ENCODE measurements around the gene NR6A1.

Gene NR6A1

DNA sequence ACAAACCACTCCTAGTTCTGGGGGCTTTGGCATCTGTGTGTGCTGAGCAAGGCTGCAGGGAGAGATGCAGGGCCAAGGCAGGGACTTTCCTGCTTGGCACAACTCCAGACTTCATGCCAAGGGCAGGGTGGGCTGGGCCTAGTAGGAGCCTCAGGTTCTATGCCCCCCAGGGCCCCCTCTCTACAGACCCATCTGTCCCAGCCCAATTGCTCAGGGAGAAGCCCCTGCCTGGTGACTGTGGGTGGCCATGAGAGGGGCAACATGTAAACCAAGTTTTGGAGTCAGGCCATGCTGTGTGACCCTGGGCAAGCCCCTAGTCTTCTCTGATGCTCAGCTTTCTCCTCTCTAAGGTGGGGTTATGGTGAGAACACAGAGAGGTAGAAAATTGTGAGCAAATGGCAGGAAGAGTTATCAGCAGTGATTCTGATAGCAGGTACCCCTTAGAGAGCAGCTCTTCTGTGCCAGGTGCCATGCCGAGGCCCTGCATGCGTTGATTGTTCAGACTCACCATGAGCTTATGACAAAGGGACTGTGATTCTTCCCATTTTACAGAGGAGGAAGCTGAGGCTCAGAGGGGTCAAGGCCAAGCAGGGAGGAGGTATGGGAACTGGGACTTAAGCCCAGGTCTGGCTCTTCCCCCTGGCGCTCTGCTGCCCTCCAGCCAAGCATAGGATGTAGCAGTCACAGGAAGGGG is 11.0 kb upstream of the NR6A1 start:
- intact Hi-C loops (cut with DNase I; ENCODE audit: low total_unique reads) = no loop called here
- Histone ChIP-seq H3K27ac (no peak overlapping the region), H3K36me3 (no peaks in the 10 kb centered on the region), H3K4me3 (no peak overlapping the region), H3K27me3 (peaks cover 0 to 8% of the 10 kb centered on the region in 2 donors), H3K9me3 (no peaks in the 10 kb centered on the region), H3K4me1 (peaks cover 0 to 19% (median 6%) of the 10 kb centered on the region in 4 donors)
- peak in 1 of 2 donors; percentile 52 for DNase-seq
- TF ChIP-seq, protein P1, sequence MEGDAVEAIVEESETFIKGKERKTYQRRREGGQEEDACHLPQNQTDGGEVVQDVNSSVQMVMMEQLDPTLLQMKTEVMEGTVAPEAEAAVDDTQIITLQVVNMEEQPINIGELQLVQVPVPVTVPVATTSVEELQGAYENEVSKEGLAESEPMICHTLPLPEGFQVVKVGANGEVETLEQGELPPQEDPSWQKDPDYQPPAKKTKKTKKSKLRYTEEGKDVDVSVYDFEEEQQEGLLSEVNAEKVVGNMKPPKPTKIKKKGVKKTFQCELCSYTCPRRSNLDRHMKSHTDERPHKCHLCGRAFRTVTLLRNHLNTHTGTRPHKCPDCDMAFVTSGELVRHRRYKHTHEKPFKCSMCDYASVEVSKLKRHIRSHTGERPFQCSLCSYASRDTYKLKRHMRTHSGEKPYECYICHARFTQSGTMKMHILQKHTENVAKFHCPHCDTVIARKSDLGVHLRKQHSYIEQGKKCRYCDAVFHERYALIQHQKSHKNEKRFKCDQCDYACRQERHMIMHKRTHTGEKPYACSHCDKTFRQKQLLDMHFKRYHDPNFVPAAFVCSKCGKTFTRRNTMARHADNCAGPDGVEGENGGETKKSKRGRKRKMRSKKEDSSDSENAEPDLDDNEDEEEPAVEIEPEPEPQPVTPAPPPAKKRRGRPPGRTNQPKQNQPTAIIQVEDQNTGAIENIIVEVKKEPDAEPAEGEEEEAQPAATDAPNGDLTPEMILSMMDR (IDR thresholded peaks at IDR 0.05) = no peak

DNA sequence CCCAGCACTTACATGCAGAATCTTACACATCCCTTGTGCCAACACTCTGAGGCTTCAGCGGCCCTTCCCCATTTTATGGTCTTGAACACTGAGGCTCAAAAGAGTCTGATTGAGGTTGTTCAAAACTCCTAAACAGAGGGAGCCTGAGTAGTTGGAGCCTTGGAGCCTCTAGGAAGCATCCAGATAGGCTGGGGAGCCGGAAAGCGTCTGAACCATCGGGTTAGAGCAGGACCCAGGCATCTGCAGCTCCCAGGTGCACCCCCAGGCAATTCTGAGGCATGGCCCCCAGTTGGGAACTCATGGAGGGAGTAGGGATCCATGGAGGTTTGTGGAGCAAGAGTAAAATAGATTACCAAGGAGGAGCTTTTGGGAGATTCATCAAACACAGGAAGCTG is 9.6 kb upstream of the NR6A1 start:
- TF ChIP-seq, protein P1 (IDR thresholded peaks at IDR 0.05) = no peak
- Histone ChIP-seq H3K27me3 (peaks cover 0 to 22% of the 10 kb centered on the region in 2 donors), H3K27ac (no peak overlapping the region), H3K4me1 (peaks cover 0 to 28% (median 16%) of the 10 kb centered on the region in 4 donors), H3K36me3 (no peaks in the 10 kb centered on the region), H3K4me3 (no peak overlapping the region), H3K9me3 (no peaks in the 10 kb centered on the region)
- DNase-seq = peak in 1 of 2 donors; percentile 35
- intact Hi-C loops (cut with DNase I; ENCODE audit: low total_unique reads) = no loop called here

DNA sequence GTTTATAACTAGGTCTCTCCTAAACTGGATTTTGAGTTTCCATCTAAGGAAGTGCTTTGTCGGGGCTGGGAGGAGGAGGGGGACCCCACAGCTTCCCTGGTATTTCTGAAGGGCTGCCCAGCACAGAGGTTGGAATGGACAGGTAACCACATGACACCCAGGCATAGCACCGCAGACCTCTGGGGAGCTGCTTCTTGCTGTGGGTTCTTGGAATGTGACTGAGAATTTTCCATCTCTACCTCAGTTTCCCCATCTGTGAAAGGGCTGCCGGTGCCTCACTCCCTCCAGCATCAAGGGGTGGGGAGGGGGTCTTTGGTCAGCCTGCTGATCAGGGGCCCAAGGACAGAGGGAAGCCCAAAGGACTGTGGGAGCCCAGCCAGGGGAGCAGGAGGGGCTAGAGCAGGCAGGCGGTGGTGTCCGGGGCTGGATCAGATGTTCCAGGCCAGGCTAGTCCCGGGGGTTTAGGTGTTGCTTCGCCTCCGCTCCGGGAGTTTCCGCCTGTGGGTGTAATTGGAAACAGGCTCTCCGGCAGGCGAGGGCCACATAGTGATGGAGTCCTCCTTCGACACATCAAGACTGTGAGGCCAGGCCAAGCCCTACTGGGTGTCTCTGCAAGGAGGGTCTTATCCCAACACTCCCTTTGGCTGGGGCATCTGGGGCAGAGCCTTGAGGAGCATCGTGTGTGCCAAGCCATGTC is 9.1 kb upstream of the NR6A1 start:
- peak; percentile 47 to 69 for DNase-seq
- peaks cover 0 to 27% of the 10 kb centered on the region in 2 donors for H3K27me3 ChIP-seq
- peak overlapping the region in 1 of 2 donors; percentile 5 for H3K27ac ChIP-seq
- H3K4me1 ChIP-seq = peaks cover 0 to 28% (median 16%) of the 10 kb centered on the region in 4 donors
- H3K36me3 ChIP-seq = no peaks in the 10 kb centered on the region
- intact Hi-C loops (cut with DNase I; ENCODE audit: low total_unique reads) = no loop called here
- no peaks in the 10 kb centered on the region for H3K9me3 ChIP-seq
- H3K4me3 ChIP-seq = no peak overlapping the region
- TF ChIP-seq, protein P1 (IDR thresholded peaks at IDR 0.05) = no peak

DNA sequence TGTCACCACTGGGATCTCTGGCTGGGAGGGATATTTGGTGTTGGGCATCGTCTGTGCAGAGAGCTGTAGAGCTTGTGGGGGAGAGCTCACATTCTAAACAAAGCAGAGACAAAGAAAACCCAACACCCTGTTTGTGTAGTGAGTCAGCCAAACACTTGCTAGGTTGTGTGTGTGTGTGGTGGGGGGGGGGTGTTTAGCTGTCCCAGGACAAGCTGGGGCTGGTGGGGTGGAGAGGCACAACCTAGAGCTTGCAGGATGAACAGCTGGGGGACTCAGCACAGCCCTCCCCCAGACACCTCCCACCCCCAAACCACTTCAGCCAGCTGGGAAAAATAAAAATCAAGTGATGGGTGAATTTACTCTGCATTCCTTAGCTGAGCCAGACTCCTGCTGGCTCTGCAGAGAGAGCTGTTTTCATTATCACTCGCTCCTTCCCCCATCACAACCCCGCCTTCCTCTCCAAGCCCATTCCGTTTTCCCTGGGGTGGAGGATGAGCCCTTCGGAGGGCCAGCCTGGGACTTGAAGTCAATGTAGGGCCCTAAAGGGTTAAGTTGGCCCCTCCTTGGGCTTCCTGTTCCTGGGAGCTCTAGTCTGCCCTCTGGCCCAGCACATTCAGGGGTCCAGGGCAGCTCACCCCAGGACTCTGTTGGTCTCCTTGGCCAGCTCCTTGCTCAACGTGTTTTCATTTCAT is 8.4 kb upstream of the NR6A1 start:
- peaks cover 0 to 28% (median 16%) of the 10 kb centered on the region in 4 donors for H3K4me1 ChIP-seq
- peak in 1 of 2 donors; percentile 59 for DNase-seq
- TF ChIP-seq, protein P1 (IDR thresholded peaks at IDR 0.05) = no peak
- no peaks in the 10 kb centered on the region for H3K9me3 ChIP-seq
- no peaks in the 10 kb centered on the region for H3K36me3 ChIP-seq
- H3K4me3 ChIP-seq = no peak overlapping the region
- intact Hi-C loops (cut with DNase I; ENCODE audit: low total_unique reads) = no loop called here
- peak overlapping the region in 1 of 2 donors; percentile 5 for H3K27ac ChIP-seq
- peaks cover 0 to 29% of the 10 kb centered on the region in 2 donors for H3K27me3 ChIP-seq

DNA sequence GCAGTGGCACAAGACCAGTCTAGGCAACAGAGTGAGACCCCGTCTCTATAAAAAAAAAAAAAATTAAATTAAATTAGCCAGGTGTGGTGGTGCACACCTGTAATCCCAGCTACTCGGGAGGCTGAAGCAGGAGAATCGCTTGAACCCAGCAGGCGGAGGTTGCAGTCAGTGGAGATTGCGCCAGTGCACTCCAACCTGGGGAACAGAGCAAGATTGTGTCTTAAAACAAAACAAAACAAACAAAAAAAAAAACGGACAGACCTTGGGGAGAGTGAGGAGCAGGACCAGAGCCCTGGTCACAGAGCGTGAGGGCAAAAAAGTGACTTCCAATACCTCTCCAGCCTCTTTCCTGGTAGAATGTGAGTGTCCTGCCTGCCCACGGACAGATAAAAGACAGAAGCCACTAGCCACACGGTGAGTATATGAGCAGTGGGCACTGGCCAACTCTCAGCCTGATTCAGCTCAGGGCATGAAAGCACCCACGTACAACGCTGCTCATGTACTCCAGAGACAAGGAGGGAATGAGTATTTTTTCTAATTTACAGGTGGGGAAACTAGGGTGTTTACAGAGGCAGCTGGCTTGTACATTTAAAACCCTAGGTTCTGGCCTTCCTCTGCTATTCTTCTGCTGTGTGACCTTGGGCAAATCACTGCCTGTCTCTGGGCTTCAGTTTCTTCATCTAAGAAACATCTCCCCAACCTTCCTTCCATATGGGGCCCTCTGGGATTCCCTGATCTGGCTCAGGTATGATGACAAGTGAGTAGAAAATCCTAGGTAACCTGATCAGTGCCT is 7.7 kb upstream of the NR6A1 start:
- H3K4me1 ChIP-seq = peaks cover 0 to 28% (median 16%) of the 10 kb centered on the region in 4 donors
- peak in 1 of 2 donors; percentile 33 for DNase-seq
- H3K9me3 ChIP-seq = no peaks in the 10 kb centered on the region
- H3K27me3 ChIP-seq = peaks cover 0 to 32% of the 10 kb centered on the region in 2 donors
- no peak overlapping the region for H3K27ac ChIP-seq
- TF ChIP-seq, protein P1 (IDR thresholded peaks at IDR 0.05) = no peak
- no peaks in the 10 kb centered on the region for H3K36me3 ChIP-seq
- intact Hi-C loops (cut with DNase I; ENCODE audit: low total_unique reads) = no loop called here
- no peak overlapping the region for H3K4me3 ChIP-seq

Measured in tibial artery (tissue), 4 donors.